ENCODE data around the gene ZNF729. TPM values are rescaled to one million over a fixed set of nuclear protein-coding genes. Genes with fewer than 3 reads are reported as not detected.

The ZNF729 gene
- total and polyA plus RNA-seq, 2 experiments from 2014 or later = not detected

DNA sequence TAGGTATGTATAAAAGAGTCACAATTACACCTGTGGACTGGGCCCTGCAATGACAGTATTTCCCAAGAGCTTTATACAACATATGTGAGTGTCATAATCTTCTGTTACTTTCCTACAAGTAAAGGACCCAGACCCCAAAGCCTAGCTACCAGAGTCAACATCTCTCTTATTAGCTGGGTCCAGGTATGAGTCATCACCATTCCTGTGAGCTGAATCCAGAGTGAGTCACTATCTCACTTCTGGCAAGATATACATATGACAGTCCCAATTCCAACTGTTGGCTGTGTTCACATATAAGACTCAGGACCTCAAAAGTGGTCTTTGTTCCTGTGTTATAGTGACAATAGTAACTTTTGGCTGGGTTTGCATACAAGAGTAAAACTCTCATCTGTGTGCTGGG is 46.7 kb downstream of the ZNF729 start:
- no peaks in the 10 kb centered on the region for H3K36me3 ChIP-seq
- no peak overlapping the region for H3K27ac ChIP-seq
- no peak for TF ChIP-seq CTCF (IDR thresholded peaks at IDR 0.05; ENCODE audit: low read depth, low read length)
- H3K27me3 ChIP-seq = no peaks in the 10 kb centered on the region
- H3K9me3 ChIP-seq (ENCODE audit: low read depth) = no peaks in the 10 kb centered on the region
- H3K4me1 ChIP-seq (ENCODE audit: low read depth) = no peaks in the 10 kb centered on the region
- no peak for DNase-seq (ENCODE audit: low read depth in 1 of 2, low spot score in 1 of 2)
- H3K4me3 ChIP-seq = no peak overlapping the region

- no peak for TF ChIP-seq CTCF (IDR thresholded peaks at IDR 0.05; ENCODE audit: low read depth, low read length)
- no peaks in the 10 kb centered on the region for H3K27me3 ChIP-seq
- H3K36me3 ChIP-seq = no peaks in the 10 kb centered on the region
- DNase-seq (ENCODE audit: low read depth in 1 of 2, low spot score in 1 of 2) = no peak
- H3K27ac ChIP-seq = no peak overlapping the region
- no peak overlapping the region for H3K4me3 ChIP-seq
- no peaks in the 10 kb centered on the region for H3K4me1 ChIP-seq (ENCODE audit: low read depth)
- H3K9me3 ChIP-seq (ENCODE audit: low read depth) = no peaks in the 10 kb centered on the region
These were observed 49.5 kb downstream of the ZNF729 start for GRCh38 chr19:22335716-22336115.

- no peak for TF ChIP-seq CTCF (IDR thresholded peaks at IDR 0.05; ENCODE audit: low read depth, low read length)
- Histone ChIP-seq H3K4me3 (no peak overlapping the region), H3K4me1 (ENCODE audit: low read depth) (no peaks in the 10 kb centered on the region), H3K27me3 (no peaks in the 10 kb centered on the region), H3K27ac (no peak overlapping the region), H3K36me3 (no peaks in the 10 kb centered on the region), H3K9me3 (ENCODE audit: low read depth) (no peaks in the 10 kb centered on the region)
- DNase-seq (ENCODE audit: low read depth in 1 of 2, low spot score in 1 of 2) = no peak
These were observed 68.4 kb downstream of the ZNF729 start for GRCh38 chr19:22354665-22355064.

Other genes with a start within 250 kb of the ZNF729 start
- not detected in 2 replicates for gene ZNF257, start 234.0 kb upstream of the ZNF729 start, total RNA-seq
- gene ZNF257, start 234.0 kb upstream of the ZNF729 start, polyA plus RNA-seq = not detected in 2 replicates
- gene ZNF676, start 89.5 kb upstream of the ZNF729 start, total RNA-seq = not detected in 2 replicates
- not detected in 2 replicates for gene ZNF676, start 89.5 kb upstream of the ZNF729 start, polyA plus RNA-seq
- not detected in 2 replicates for gene ZNF98, start 135.9 kb downstream of the ZNF729 start, total RNA-seq
- gene ZNF98, start 135.9 kb downstream of the ZNF729 start, polyA plus RNA-seq = not detected in 2 replicates

All from cardiac muscle cell (in vitro differentiated cells and primary cell).